GM23338 (cell line): Measurements from ENCODE around the gene LAMB1. TPM values are rescaled to one million over a fixed set of nuclear protein-coding genes. Genes with fewer than 3 reads are reported as not detected.

Experiments used
- ATAC-seq: fragments of 200-7000 bp; cut with Tn5 transposase; 3 replicates; pipeline ENCODE4 v1.9.1; 2020
- DNase-seq: peaks from one replicate; pipeline ENCODE4 v3.0.0-alpha.2; 2015; ENCODE audit warnings: low spot score
- H2AFZ ChIP-seq: fragments of 200-600 bp; sonication (generic); 2 replicates; pipeline ENCODE4 v1.8.0; 2016; ENCODE audit warnings: antibody characterized with exemption, mild to moderate bottlenecking, moderate library complexity
- H3F3A ChIP-seq: fragments of 200-600 bp; sonication (generic); replicated peaks from 2 replicates; pipeline ENCODE4 v1.8.0; 2017; ENCODE audit warnings: antibody characterized with exemption, mixed run types, low read depth
- H3K27ac ChIP-seq: fragments of 200-600 bp; sonication (generic); 2 replicates; pipeline ENCODE4 v1.6.1; 2016; ENCODE audit warnings: low read depth
- H3K27me3 ChIP-seq: fragments of 200-600 bp; sonication (generic); 2 replicates; pipeline ENCODE4 v1.8.0; 2016; ENCODE audit warnings: mild to moderate bottlenecking, mixed run types, moderate library complexity; ENCODE audit not compliant: insufficient read depth
- H3K36me3 ChIP-seq: fragments of 200-600 bp; sonication (generic); 2 replicates; pipeline ENCODE4 v1.8.0; 2016; ENCODE audit warnings: mild to moderate bottlenecking; ENCODE audit not compliant: insufficient read depth
- H3K4me1 ChIP-seq: fragments of 200-600 bp; sonication (generic); 2 replicates; pipeline ENCODE4 v1.8.0; 2016; ENCODE audit warnings: mild to moderate bottlenecking, moderate library complexity; ENCODE audit not compliant: insufficient read depth
- H3K4me2 ChIP-seq: fragments of 200-600 bp; sonication (generic); 2 replicates; pipeline ENCODE4 v1.7.1; 2017; ENCODE audit warnings: mixed run types
- H3K4me3 ChIP-seq: fragments of 200-600 bp; sonication (generic); 2 replicates; pipeline ENCODE4 v1.6.1; 2016; ENCODE audit warnings: mixed run types
- H3K79me2 ChIP-seq: fragments of 200-600 bp; sonication (generic); replicated peaks from 2 replicates; pipeline ENCODE4 v1.8.0; 2017; ENCODE audit warnings: mild to moderate bottlenecking; ENCODE audit not compliant: insufficient read depth
- H3K9me2 ChIP-seq: fragments of 200-600 bp; sonication (generic); 2 replicates; pipeline ENCODE4 v1.8.0; 2017; ENCODE audit not compliant: insufficient read depth
- H4K20me1 ChIP-seq: fragments of 200-600 bp; sonication (generic); replicated peaks from 2 replicates; pipeline ENCODE4 v1.8.0; 2017; ENCODE audit warnings: mild to moderate bottlenecking; ENCODE audit not compliant: insufficient read depth
- H3K27ac Mint-ChIP-seq: 2 replicates; pipeline ENCODE4 v1.8.0; 2020; ENCODE audit warnings: inconsistent platforms, mild to moderate bottlenecking, moderate library complexity, mixed read lengths
- H3K27me3 Mint-ChIP-seq: 3 replicates; pipeline ENCODE4 v1.8.0; 2022; ENCODE audit warnings: low read depth, mild to moderate bottlenecking, moderate library complexity, mixed read lengths, inconsistent platforms; ENCODE audit not compliant: insufficient read depth, poor library complexity
- H3K36me3 Mint-ChIP-seq: 3 replicates; pipeline ENCODE4 v1.8.0; 2021; ENCODE audit warnings: low read depth, mild to moderate bottlenecking, inconsistent platforms, moderate library complexity, mixed read lengths
- H3K4me1 Mint-ChIP-seq: 3 replicates; pipeline ENCODE4 v1.8.0; 2020; ENCODE audit warnings: mild to moderate bottlenecking, inconsistent platforms, mixed read lengths
- H3K4me3 Mint-ChIP-seq: 3 replicates; pipeline ENCODE4 v1.8.0; 2021; ENCODE audit warnings: moderate library complexity, mild to moderate bottlenecking, inconsistent platforms, mixed read lengths
- H3K9me3 Mint-ChIP-seq: 3 replicates; pipeline ENCODE4 v1.8.0; 2020; ENCODE audit warnings: moderate library complexity, mild to moderate bottlenecking, inconsistent platforms, mixed read lengths
- CREB1 ChIP-seq: fragments of 250-450 bp; sonication (Bioruptor Pico); IDR thresholded peaks from 2 replicates; pipeline ENCODE4 v1.5.0; 2020; ENCODE audit warnings: low read depth, mild to moderate bottlenecking, moderate library complexity
- EZH2 ChIP-seq: fragments of 200-600 bp; sonication (generic); IDR thresholded peaks from one replicate; pipeline ENCODE4 v1.8.0; 2017; ENCODE audit warnings: antibody characterized with exemption, mild to moderate bottlenecking, low read depth; ENCODE audit not compliant: unreplicated experiment
- EZH2phosphoT487 ChIP-seq: fragments of 200-600 bp; sonication (generic); IDR thresholded peaks from one replicate; pipeline ENCODE4 v1.8.1; 2018; ENCODE audit warnings: antibody characterized with exemption; ENCODE audit not compliant: unreplicated experiment
- JUNB ChIP-seq: IDR thresholded peaks from one replicate; pipeline ENCODE4 v1.6.1; 2016; ENCODE audit warnings: antibody characterized with exemption; ENCODE audit not compliant: unreplicated experiment
- NANOG ChIP-seq: IDR thresholded peaks from 2 replicates; pipeline ENCODE4 v1.6.1; 2016; ENCODE audit warnings: antibody characterized with exemption, borderline replicate concordance
- POLR2AphosphoS5 ChIP-seq: IDR thresholded peaks from 2 replicates; pipeline ENCODE4 v1.6.1; 2016; ENCODE audit warnings: antibody characterized with exemption, low read depth
- STAT1 ChIP-seq: IDR thresholded peaks from one replicate; pipeline ENCODE4 v1.6.1; 2016; ENCODE audit warnings: antibody characterized with exemption; ENCODE audit not compliant: unreplicated experiment
- ZNF114 ChIP-seq: fragments of 250-450 bp; sonication (Bioruptor Pico); IDR thresholded peaks from 2 replicates; pipeline ENCODE4 v1.5.0; 2020; ENCODE audit warnings: mild to moderate bottlenecking, moderate library complexity
- ZNF331 ChIP-seq: fragments of 250-450 bp; sonication (Bioruptor Pico); IDR thresholded peaks from 2 replicates; pipeline ENCODE4 v1.5.0; 2020; ENCODE audit warnings: low read depth, mild to moderate bottlenecking, moderate library complexity
- ZNF462 ChIP-seq: fragments of 250-450 bp; sonication (Bioruptor Pico); IDR thresholded peaks from 2 replicates; pipeline ENCODE4 v1.5.0; 2020; ENCODE audit warnings: mild to moderate bottlenecking, moderate library complexity
- polyA plus RNA-seq: library from polyadenylated mRNA; unstranded; fragments of >200 nt; fragmentation: Nextera tagmentation; extraction: Ambion mirVana; gene quantifications from 2 replicates; pipeline ENCODE4 v1.2.1, GENCODE V29; 2016
- total RNA-seq: library from RNA; depleted of rRNA; stranded (reverse); fragments of >200 nt; shearing (Covaris generic); gene quantifications from 2 replicates; pipeline ENCODE4 v1.2.3, GENCODE V29; 2014
- TF ChIP-seq, protein P1 (sequence below): IDR thresholded peaks from one replicate; pipeline ENCODE4 v1.6.1; 2018; ENCODE audit warnings: antibody characterized with exemption; ENCODE audit not compliant: unreplicated experiment
- TF ChIP-seq, protein P2 (sequence below): IDR thresholded peaks from 2 replicates; pipeline ENCODE4 v1.6.1; 2016; ENCODE audit warnings: antibody characterized with exemption

The LAMB1 gene
- total and polyA plus RNA-seq, 2 experiments from 2014 or later: 53.5 to 57.8 TPM

GRCh38 chr7:108045669-108046068, 42.7 kb upstream of the LAMB1 start (continued):
- TF ChIP-seq ZNF462 (CRISPR knock-in tag): no peak

DNA sequence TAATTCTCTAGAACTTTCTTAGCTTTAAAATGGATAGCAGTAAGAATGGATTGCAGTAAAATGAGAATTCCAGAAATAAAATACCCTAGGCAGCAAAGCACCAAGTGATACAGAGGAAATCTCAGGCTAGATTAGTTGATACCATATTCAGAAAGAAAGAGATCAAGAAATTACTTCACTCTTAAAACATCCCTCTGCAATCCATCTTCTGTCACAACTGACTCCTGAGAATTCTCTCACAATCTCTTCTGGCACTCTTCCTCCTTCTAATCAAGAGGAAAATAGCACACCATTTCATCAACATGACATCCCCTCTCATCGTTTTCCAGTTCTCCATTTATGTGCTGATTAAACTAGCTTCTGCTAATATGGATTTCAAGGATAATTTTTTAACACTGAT, 42.2 kb upstream of the LAMB1 start:
- H3K9me2 ChIP-seq: no peaks in the 10 kb centered on the region
- no peak overlapping the region for H3K27ac Mint-ChIP-seq
- no peak overlapping the region for H3K4me3 ChIP-seq
- no peaks in the 10 kb centered on the region for H3K27me3 ChIP-seq
- no peak overlapping the region for H3K27ac ChIP-seq
- ATAC-seq (no peak), DNase-seq (no peak)
- no peak overlapping the region for H3K4me3 Mint-ChIP-seq
- H4K20me1 ChIP-seq: no peaks in the 10 kb centered on the region
- no peaks in the 10 kb centered on the region for H3K4me1 Mint-ChIP-seq
- no peaks in the 10 kb centered on the region for H3K36me3 Mint-ChIP-seq
- no peaks in the 10 kb centered on the region for H3K36me3 ChIP-seq
- H3K9me3 Mint-ChIP-seq: no peaks in the 10 kb centered on the region
- H3K79me2 ChIP-seq: no peaks in the 10 kb centered on the region
- H2AFZ ChIP-seq: no peak overlapping the region
- no peaks in the 10 kb centered on the region for H3K4me1 ChIP-seq
- H3F3A ChIP-seq: no peaks in the 10 kb centered on the region
- H3K4me2 ChIP-seq: no peak overlapping the region
- H3K27me3 Mint-ChIP-seq: no peaks in the 10 kb centered on the region
- TF ChIP-seq ZNF114 (CRISPR knock-in tag) (no peak), ZNF331 (CRISPR knock-in tag) (no peak), EZH2 (no peak), JUNB (no peak), CREB1 (no peak), NANOG (no peak), POLR2AphosphoS5 (no peak), EZH2phosphoT487 (no peak), STAT1 (no peak)
- TF ChIP-seq, protein P1, sequence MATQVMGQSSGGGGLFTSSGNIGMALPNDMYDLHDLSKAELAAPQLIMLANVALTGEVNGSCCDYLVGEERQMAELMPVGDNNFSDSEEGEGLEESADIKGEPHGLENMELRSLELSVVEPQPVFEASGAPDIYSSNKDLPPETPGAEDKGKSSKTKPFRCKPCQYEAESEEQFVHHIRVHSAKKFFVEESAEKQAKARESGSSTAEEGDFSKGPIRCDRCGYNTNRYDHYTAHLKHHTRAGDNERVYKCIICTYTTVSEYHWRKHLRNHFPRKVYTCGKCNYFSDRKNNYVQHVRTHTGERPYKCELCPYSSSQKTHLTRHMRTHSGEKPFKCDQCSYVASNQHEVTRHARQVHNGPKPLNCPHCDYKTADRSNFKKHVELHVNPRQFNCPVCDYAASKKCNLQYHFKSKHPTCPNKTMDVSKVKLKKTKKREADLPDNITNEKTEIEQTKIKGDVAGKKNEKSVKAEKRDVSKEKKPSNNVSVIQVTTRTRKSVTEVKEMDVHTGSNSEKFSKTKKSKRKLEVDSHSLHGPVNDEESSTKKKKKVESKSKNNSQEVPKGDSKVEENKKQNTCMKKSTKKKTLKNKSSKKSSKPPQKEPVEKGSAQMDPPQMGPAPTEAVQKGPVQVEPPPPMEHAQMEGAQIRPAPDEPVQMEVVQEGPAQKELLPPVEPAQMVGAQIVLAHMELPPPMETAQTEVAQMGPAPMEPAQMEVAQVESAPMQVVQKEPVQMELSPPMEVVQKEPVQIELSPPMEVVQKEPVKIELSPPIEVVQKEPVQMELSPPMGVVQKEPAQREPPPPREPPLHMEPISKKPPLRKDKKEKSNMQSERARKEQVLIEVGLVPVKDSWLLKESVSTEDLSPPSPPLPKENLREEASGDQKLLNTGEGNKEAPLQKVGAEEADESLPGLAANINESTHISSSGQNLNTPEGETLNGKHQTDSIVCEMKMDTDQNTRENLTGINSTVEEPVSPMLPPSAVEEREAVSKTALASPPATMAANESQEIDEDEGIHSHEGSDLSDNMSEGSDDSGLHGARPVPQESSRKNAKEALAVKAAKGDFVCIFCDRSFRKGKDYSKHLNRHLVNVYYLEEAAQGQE: no peak
- TF ChIP-seq, protein P2, sequence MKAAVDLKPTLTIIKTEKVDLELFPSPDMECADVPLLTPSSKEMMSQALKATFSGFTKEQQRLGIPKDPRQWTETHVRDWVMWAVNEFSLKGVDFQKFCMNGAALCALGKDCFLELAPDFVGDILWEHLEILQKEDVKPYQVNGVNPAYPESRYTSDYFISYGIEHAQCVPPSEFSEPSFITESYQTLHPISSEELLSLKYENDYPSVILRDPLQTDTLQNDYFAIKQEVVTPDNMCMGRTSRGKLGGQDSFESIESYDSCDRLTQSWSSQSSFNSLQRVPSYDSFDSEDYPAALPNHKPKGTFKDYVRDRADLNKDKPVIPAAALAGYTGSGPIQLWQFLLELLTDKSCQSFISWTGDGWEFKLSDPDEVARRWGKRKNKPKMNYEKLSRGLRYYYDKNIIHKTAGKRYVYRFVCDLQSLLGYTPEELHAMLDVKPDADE: no peak
